Posterior vena cava (tissue), 2 donors: ENCODE data around the gene DHH. TPM values are rescaled to one million over a fixed set of nuclear protein-coding genes. Genes with fewer than 3 reads are reported as not detected.
"Not testable (repeated sequence)": the region's sequence is repeated elsewhere in the genome, so short reads cannot be mapped to it uniquely, and the experiment has no call there.

Experiments used
- DNase-seq: peaks from one replicate; pipeline ENCODE4 v3.0.0-alpha.2; 2020; ENCODE audit warnings: low spot score
- intact Hi-C, 2 donors: fragments of 100-400 bp; cut with DNase I; formaldehyde crosslinking; loops; one replicate each; pipeline versions ENCODE4 v1.14.1 to v1.14.2; 2022 to 2023
- long read RNA-seq, 2 donors: library from polyadenylated mRNA; unstranded; transcript quantifications; one replicate each; pipeline ENCODE4 v2.0.0, GENCODE V29; 2020 to 2021
- total RNA-seq, 2 donors: library from RNA; stranded (reverse); fragmentation: NEBNext Ultra II Directional; extraction: Animal tissue kit (Norgen Biotek cat#: 25700); gene quantifications; one replicate each; pipeline ENCODE4 v1.2.1, GENCODE V29; 2021
- donor health status: DM: yes; HTN: yes; CAD: no.
- donor health status: DM: yes; HTN: yes; CAD: no.

DHH gene
- 1 to 10 TPM in 1 of 2 donors, under 1 TPM in 1; 0.93 to 2.7 TPM for total RNA-seq
- long read RNA-seq, donor 1, partial matches to known transcripts, result 0 of 1 reads
- long read RNA-seq, donor 1, other reads (novel, unspliced or antisense), result 1 of 1 reads
- long read RNA-seq, donor 2, partial matches to known transcripts, result 1 of 1 reads
- long read RNA-seq, donor 2, other reads (novel, unspliced or antisense), result 0 of 1 reads

- intact Hi-C loops, result no loop called here
- DNase-seq, result no peak
Measured at GRCh38 chr12:49094160-49094974, at the start of gene DHH. DHH (minus strand) TSS chr12:49094801; CDS start chr12:49094512, 289 bp downstream.

GRCh38 chr12:49144384-49144783, 49.8 kb upstream of the DHH start:
- intact Hi-C loops, result no loop called here
- DNase-seq, result no peak

GRCh38 chr12:49138999-49139398, 44.4 kb upstream of the DHH start:
- intact Hi-C loops, result loop anchor here (10.0 kb wide), 2 partner anchors 46 to 96 kb away; partner anchors contain the start of gene TUBA1A (in 1 of the 2)
- no peak for DNase-seq

GRCh38 chr12:49138587-49138986, 44.0 kb upstream of the DHH start:
- DNase-seq, result no peak
- intact Hi-C loops, result loop anchor here (10.0 kb wide), 2 partner anchors 46 to 96 kb away; partner anchors contain the start of gene TUBA1A (in 1 of the 2)

- intact Hi-C loops, result loop anchor here (10.0 kb wide), 2 partner anchors 47 to 97 kb away; partner anchors contain the start of gene TUBA1A (in 1 of the 2)
Measured at GRCh38 chr12:49137476-49137875, 42.9 kb upstream of the DHH start.

GRCh38 chr12:49136997-49137396, 42.4 kb upstream of the DHH start:
- intact Hi-C loops, result loop anchor here (10.0 kb wide), 2 partner anchors 48 to 98 kb away; partner anchors contain the start of gene TUBA1A (in 1 of the 2)
- DNase-seq, result not testable (repeated sequence)

More at GRCh38 chr12:49137476-49137875, 42.9 kb upstream of the DHH start:
- DNase-seq, result no peak

GRCh38 chr12:49133590-49133989, 39.0 kb upstream of the DHH start:
- no peak for DNase-seq
- intact Hi-C loops, result loop anchor here (5.0 to 10.0 kb wide), 3 partner anchors 51 to 101 kb away; partner anchors contain the start of gene TUBA1A (in 1 of the 2)

GRCh38 chr12:49133014-49133413, 38.4 kb upstream of the DHH start:
- intact Hi-C loops, result loop anchor here (5.0 to 10.0 kb wide), 3 partner anchors 52 to 102 kb away; partner anchors contain the start of gene TUBA1A (in 1 of the 2)
- DNase-seq, result no peak

- intact Hi-C loops, result loop anchor here (2.0 to 10.0 kb wide), 4 partner anchors 53 to 103 kb away; partner anchors contain the start of gene TUBA1A (in 2 of the 2)
Measured at GRCh38 chr12:49131894-49132461, 37.4 kb upstream of the DHH start.

GRCh38 chr12:49131051-49131893, 36.7 kb upstream of the DHH start, which contains the start of gene TUBA1B:
TUBA1B (minus strand) TSS chr12:49131395; CDS start chr12:49131300, 95 bp downstream.
- intact Hi-C loops, result loop anchor here (2.0 to 10.0 kb wide), 4 partner anchors 54 to 104 kb away; partner anchors contain the start of gene TUBA1A (in 2 of the 2)
- peak; percentile 98 for DNase-seq

More at GRCh38 chr12:49131894-49132461, 37.4 kb upstream of the DHH start:
- DNase-seq, result no peak

GRCh38 chr12:49130151-49131050, 35.8 kb upstream of the DHH start:
- intact Hi-C loops, result loop anchor here (2.0 to 10.0 kb wide), 4 partner anchors 54 to 104 kb away; partner anchors contain the start of gene TUBA1A (in 2 of the 2)

GRCh38 chr12:49129332-49130150, 34.9 kb upstream of the DHH start:
- intact Hi-C loops, result loop anchor here (2.0 to 10.0 kb wide), 4 partner anchors 55 to 105 kb away; partner anchors contain the start of gene TUBA1A (in 2 of the 2)
- DNase-seq, result no peak

More at GRCh38 chr12:49130151-49131050, 35.8 kb upstream of the DHH start:
- peak; percentile 99 for DNase-seq

GRCh38 chr12:49127971-49128370, 33.4 kb upstream of the DHH start:
- DNase-seq, intact Hi-C loops: not testable (repeated sequence)

- intact Hi-C loops, result no loop called here
- no peak for DNase-seq
Measured at GRCh38 chr12:49126852-49127763, 32.5 kb upstream of the DHH start.

- intact Hi-C loops, result no loop called here
- DNase-seq, result peak; percentile 40
Measured at GRCh38 chr12:49121047-49121696, 26.6 kb upstream of the DHH start.
